HT1080 (cell line): ENCODE measurements around the gene MYO10. TPM values are rescaled to one million over a fixed set of nuclear protein-coding genes. Genes with fewer than 3 reads are reported as not detected.

Source experiments
- DNase-seq: peaks from one replicate; pipeline ENCODE4 v3.0.0-alpha.2; 2015; ENCODE audit warnings: low read depth
- total RNA-seq: library from RNA; depleted of rRNA; stranded (reverse); fragments of >200 nt; shearing (Covaris generic); gene quantifications from 2 replicates; pipeline ENCODE4 v1.2.3, GENCODE V29; 2014

MYO10 gene
- total RNA-seq, 1 experiment from 2014 or later = 61.2 TPM

- DNase-seq = peak; percentile 100
These were observed 19.7 kb downstream of the MYO10 start for GRCh38 chr5:16916262-16916878.

GRCh38 chr5:16914584-16914983 lies 21.5 kb downstream of the MYO10 start:
- DNase-seq = no peak

GRCh38 chr5:16914108-16914435 lies 22.0 kb downstream of the MYO10 start:
- no peak for DNase-seq

GRCh38 chr5:16913187-16914107 lies 22.6 kb downstream of the MYO10 start:
- no peak for DNase-seq

GRCh38 chr5:16912080-16912479 lies 24.0 kb downstream of the MYO10 start:
- DNase-seq = no peak

GRCh38 chr5:16909464-16909863 lies 26.6 kb downstream of the MYO10 start:
- DNase-seq = peak; percentile 28

- DNase-seq = no peak
These were observed 28.8 kb downstream of the MYO10 start for GRCh38 chr5:16907270-16907669.

GRCh38 chr5:16906255-16906654 lies 29.8 kb downstream of the MYO10 start:
- no peak for DNase-seq

GRCh38 chr5:16903480-16904300 lies 32.4 kb downstream of the MYO10 start:
- no peak for DNase-seq

GRCh38 chr5:16902846-16903245 lies 33.2 kb downstream of the MYO10 start:
- DNase-seq = no peak

GRCh38 chr5:16901021-16901644 lies 35.0 kb downstream of the MYO10 start:
- DNase-seq = no peak

GRCh38 chr5:16899171-16899570 lies 36.9 kb downstream of the MYO10 start:
- DNase-seq = no peak

- DNase-seq = no peak
These were observed 38.3 kb downstream of the MYO10 start for GRCh38 chr5:16897800-16898199.

- DNase-seq = peak; percentile 82
These were observed 38.8 kb downstream of the MYO10 start for GRCh38 chr5:16897284-16897704.

GRCh38 chr5:16896767-16897166 lies 39.3 kb downstream of the MYO10 start:
- no peak for DNase-seq

GRCh38 chr5:16894236-16895057 lies 41.6 kb downstream of the MYO10 start:
- DNase-seq = peak; percentile 98

- DNase-seq = no peak
These were observed 45.1 kb downstream of the MYO10 start for GRCh38 chr5:16891033-16891432.

- DNase-seq = peak; percentile 58
These were observed 46.0 kb downstream of the MYO10 start for GRCh38 chr5:16889972-16890519.

GRCh38 chr5:16889203-16889971 lies 46.7 kb downstream of the MYO10 start:
- peak; percentile 56 for DNase-seq
